IMR-90 (cell line): ENCODE measurements around the gene CALN1.

Experiments
- CEBPB ChIP-seq: IDR thresholded peaks from 2 replicates; pipeline ENCODE4 v1.6.1; 2012; ENCODE audit warnings: low read depth, low read length, improper control_type of control experiment
- CHD1 ChIP-seq: IDR thresholded peaks from 2 replicates; pipeline ENCODE4 v1.6.1; 2012; ENCODE audit warnings: low read depth, low read length, improper control_type of control experiment
- CTCF ChIP-seq: conservative IDR thresholded peaks from 2 replicates; pipeline ENCODE4 v1.5.1; 2012; ENCODE audit warnings: mild to moderate bottlenecking, low read depth, low read length, improper control_type of control experiment
- MAFK ChIP-seq: IDR thresholded peaks from 2 replicates; pipeline ENCODE4 v1.6.1; 2012; ENCODE audit warnings: low read depth, low read length, improper control_type of control experiment
- MAZ ChIP-seq: IDR thresholded peaks from 2 replicates; pipeline ENCODE4 v1.6.1; 2012; ENCODE audit warnings: low read depth, mild to moderate bottlenecking, low read length, improper control_type of control experiment, moderate library complexity, borderline replicate concordance
- POLR2A ChIP-seq: IDR thresholded peaks from 2 replicates; pipeline ENCODE4 v1.6.1; 2012; ENCODE audit warnings: mild to moderate bottlenecking, low read depth, low read length
- USF2 ChIP-seq: fragments of 150-350 bp; IDR thresholded peaks from 2 replicates; pipeline ENCODE4 v1.6.1; 2017; ENCODE audit warnings: mild to moderate bottlenecking, antibody characterized with exemption, low read length, low read depth

- TF ChIP-seq POLR2A (no peak), CHD1 (no peak), CTCF (no peak), CEBPB (no peak), USF2 (no peak), MAZ (no peak), MAFK (no peak)
Measured at GRCh38 chr7:72072901-72073300, 339.2 kb downstream of the CALN1 start.
